Calu3 (cell line): ENCODE results near the gene F8. TPM values are rescaled to one million over a fixed set of nuclear protein-coding genes. Genes with fewer than 3 reads are reported as not detected.
"Not testable (repeated sequence)": the region's sequence is repeated elsewhere in the genome, so short reads cannot be mapped to it uniquely, and the experiment has no call there.

Source experiments
- BruUV-seq: library from RNA; stranded (reverse); fragments of 400-500 nt; replicated peaks from 2 replicates; lab custom pipeline; 2021; lab: Mats Ljungman, UMichigan
- CTCF ChIA-PET: fragments of 300-600 bp; sonication (Branson Sonifier 250); formaldehyde crosslinking; loops from one replicate; lab custom pipeline; 2022; ENCODE audit warnings: antibody characterized with exemption; lab: Charles Lee
- DNase-seq: peaks from one replicate; pipeline ENCODE4 v3.0.0; 2022
- H3K27ac Mint-ChIP-seq: one replicate; pipeline ENCODE4 v1.8.0; 2022; ENCODE audit warnings: mixed read lengths; ENCODE audit not compliant: unreplicated experiment
- H3K27me3 Mint-ChIP-seq: one replicate; pipeline ENCODE4 v1.8.0; 2022; ENCODE audit warnings: mixed read lengths; ENCODE audit not compliant: unreplicated experiment
- H3K36me3 Mint-ChIP-seq: one replicate; pipeline ENCODE4 v1.8.0; 2022; ENCODE audit warnings: mild to moderate bottlenecking, moderate library complexity, mixed read lengths; ENCODE audit not compliant: insufficient read depth, unreplicated experiment
- H3K4me1 Mint-ChIP-seq: one replicate; pipeline ENCODE4 v1.8.0; 2022; ENCODE audit warnings: mild to moderate bottlenecking, low read depth, mixed read lengths; ENCODE audit not compliant: unreplicated experiment
- H3K4me3 Mint-ChIP-seq: one replicate; pipeline ENCODE4 v1.8.0; 2022; ENCODE audit warnings: mild to moderate bottlenecking, low read depth, moderate library complexity, mixed read lengths; ENCODE audit not compliant: unreplicated experiment
- H3K9me3 Mint-ChIP-seq: one replicate; pipeline ENCODE4 v1.8.0; 2022; ENCODE audit warnings: low read depth, mixed read lengths; ENCODE audit not compliant: unreplicated experiment
- intact Hi-C: fragments of 100-400 bp; cut with micrococcal nuclease; formaldehyde crosslinking; loops from one replicate; pipeline ENCODE4 v1.10.0; 2022; ENCODE audit not compliant: unreplicated experiment
- total RNA-seq: library from RNA; stranded (reverse); gene quantifications from 2 replicates; pipeline ENCODE4 v1.2.3, GENCODE V29; 2022
- TF ChIP-seq, protein P1 (sequence below): fragments of 200-600 bp; IDR thresholded peaks from one replicate; pipeline ENCODE4 v1.8.0; 2022; ENCODE audit warnings: antibody characterized with exemption; ENCODE audit not compliant: unreplicated experiment

Gene F8
- total RNA-seq, 1 experiment from 2014 or later, result 1.6 TPM

DNA sequence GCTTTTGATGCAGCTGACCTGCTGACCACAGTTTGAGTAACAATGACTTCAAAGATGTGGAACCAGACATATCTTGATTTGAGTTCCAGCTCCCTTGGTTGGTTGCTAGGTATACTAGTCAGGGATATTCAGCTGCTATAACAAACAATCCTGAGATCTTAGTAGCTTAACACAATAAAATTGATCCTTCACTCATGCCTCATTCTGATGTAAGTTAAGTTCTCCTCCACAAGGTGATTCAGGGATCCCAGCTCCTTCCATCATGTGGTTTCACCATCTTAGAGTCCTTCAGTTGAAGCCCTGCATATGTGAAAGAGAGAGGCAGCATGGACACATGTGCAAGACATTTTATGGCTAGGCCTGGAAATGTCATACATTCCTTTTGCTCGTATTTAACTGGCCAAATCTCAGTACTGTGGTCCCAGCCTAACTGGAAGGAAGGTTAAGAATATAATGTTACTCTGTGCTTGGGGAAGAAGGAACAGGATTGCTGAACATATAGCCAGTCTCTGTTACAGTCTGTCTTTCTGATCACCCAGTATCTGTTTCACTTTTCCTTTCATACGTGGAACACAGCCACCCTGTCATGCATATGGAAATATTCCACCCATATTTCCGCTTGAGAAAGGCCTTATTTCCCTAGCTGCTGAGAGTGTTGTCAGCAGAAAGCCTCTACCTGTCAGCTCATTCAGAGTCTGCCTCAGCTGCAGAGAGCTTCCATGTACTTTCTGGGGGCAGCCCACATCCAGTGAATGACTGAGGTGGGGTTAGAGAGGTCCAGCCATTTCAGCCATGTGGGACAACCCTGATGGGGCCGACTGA, 195.1 kb downstream of the F8 start:
- no peaks in the 10 kb centered on the region for H3K36me3 Mint-ChIP-seq
- no peak overlapping the region for H3K27ac Mint-ChIP-seq
- no peak overlapping the region for H3K4me3 Mint-ChIP-seq
- TF ChIP-seq, protein P1, sequence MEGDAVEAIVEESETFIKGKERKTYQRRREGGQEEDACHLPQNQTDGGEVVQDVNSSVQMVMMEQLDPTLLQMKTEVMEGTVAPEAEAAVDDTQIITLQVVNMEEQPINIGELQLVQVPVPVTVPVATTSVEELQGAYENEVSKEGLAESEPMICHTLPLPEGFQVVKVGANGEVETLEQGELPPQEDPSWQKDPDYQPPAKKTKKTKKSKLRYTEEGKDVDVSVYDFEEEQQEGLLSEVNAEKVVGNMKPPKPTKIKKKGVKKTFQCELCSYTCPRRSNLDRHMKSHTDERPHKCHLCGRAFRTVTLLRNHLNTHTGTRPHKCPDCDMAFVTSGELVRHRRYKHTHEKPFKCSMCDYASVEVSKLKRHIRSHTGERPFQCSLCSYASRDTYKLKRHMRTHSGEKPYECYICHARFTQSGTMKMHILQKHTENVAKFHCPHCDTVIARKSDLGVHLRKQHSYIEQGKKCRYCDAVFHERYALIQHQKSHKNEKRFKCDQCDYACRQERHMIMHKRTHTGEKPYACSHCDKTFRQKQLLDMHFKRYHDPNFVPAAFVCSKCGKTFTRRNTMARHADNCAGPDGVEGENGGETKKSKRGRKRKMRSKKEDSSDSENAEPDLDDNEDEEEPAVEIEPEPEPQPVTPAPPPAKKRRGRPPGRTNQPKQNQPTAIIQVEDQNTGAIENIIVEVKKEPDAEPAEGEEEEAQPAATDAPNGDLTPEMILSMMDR, result no peak
- no TSS peak for BruUV-seq
- no peaks in the 10 kb centered on the region for H3K4me1 Mint-ChIP-seq
- intact Hi-C loops, result no loop called here
- DNase-seq, result no peak
- no peaks in the 10 kb centered on the region for H3K9me3 Mint-ChIP-seq
- peaks cover 67% of the 10 kb centered on the region for H3K27me3 Mint-ChIP-seq
- CTCF ChIA-PET, result no interaction called here

DNA sequence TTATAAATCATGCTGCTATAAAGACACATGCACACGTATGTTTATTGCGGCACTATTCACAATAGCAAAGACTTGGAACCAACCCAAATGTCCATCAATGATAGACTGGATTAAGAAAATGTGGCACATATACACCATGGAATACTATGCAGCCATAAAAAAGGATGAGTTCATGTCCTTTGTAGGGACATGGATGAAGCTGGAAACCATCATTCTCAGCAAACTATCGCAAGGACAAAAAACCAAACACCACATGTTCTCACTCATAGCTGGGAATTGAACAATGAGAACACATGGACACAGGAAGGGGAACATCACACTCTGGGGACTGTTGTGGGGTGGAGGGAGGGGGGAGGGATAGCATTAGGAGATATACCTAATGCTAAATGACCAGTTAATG, 196.9 kb downstream of the F8 start:
- DNase-seq, H3K36me3 Mint-ChIP-seq, CTCF ChIA-PET, intact Hi-C loops, BruUV-seq, H3K27ac Mint-ChIP-seq, H3K4me3 Mint-ChIP-seq, H3K4me1 Mint-ChIP-seq, H3K9me3 Mint-ChIP-seq: not testable (repeated sequence)
- peaks cover 69% of the 10 kb centered on the region for H3K27me3 Mint-ChIP-seq

DNA sequence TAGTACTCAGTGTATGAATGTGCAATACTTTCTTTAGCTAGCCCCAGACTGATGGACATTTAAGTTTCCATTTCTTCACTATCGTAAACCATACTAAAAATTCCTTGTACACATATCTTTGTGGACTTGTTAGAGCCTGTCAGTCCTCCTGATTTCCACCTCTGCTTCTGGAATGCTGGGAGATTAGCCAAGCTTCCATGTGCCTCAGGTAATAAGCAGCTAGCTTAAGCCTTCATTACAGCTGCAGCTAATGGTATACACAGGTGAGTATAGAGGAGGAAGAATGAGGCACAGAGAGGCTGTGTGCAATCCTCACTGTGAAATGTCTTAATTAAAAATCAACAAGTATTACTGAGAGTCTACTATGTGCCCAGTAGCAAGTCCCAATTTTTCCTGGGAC, 197.9 kb downstream of the F8 start:
- peaks cover 69% of the 10 kb centered on the region for H3K27me3 Mint-ChIP-seq
- H3K27ac Mint-ChIP-seq, result no peak overlapping the region
- no peaks in the 10 kb centered on the region for H3K9me3 Mint-ChIP-seq
- H3K4me3 Mint-ChIP-seq, result no peak overlapping the region
- BruUV-seq, result no TSS peak
- intact Hi-C loops, result no loop called here
- no peaks in the 10 kb centered on the region for H3K36me3 Mint-ChIP-seq
- H3K4me1 Mint-ChIP-seq, result no peaks in the 10 kb centered on the region
- CTCF ChIA-PET, result no interaction called here
- TF ChIP-seq, protein P1, result no peak
- no peak for DNase-seq

GRCh38 chrX:154822029-154822428, 200.5 kb downstream of the F8 start:
- Mint-ChIP-seq H3K27me3 (peaks cover 57% of the 10 kb centered on the region), H3K4me1 (no peaks in the 10 kb centered on the region)
- no peak for DNase-seq

More at GRCh38 chrX:154822029-154822428, 200.5 kb downstream of the F8 start:
- intact Hi-C loops, result no loop called here
- H3K4me3 Mint-ChIP-seq, result no peak overlapping the region
- CTCF ChIA-PET, result no interaction called here
- no peak overlapping the region for H3K27ac Mint-ChIP-seq
- TF ChIP-seq, protein P1, result no peak
- no peaks in the 10 kb centered on the region for H3K9me3 Mint-ChIP-seq
- no TSS peak for BruUV-seq
- no peaks in the 10 kb centered on the region for H3K36me3 Mint-ChIP-seq
